MM.1S (cell line): ENCODE measurements around the gene CTTN.
"Not testable (repeated sequence)": the region's sequence is repeated elsewhere in the genome, so short reads cannot be mapped to it uniquely, and the experiment has no call there.

ENCODE experiments used
- DNase-seq: peaks from one replicate; pipeline ENCODE4 v3.0.0-alpha.2; 2015
- H2AFZ ChIP-seq: fragments of 300-600 bp; sonication (generic); 2 replicates; pipeline ENCODE4 v1.6.0; 2016; ENCODE audit warnings: antibody characterized with exemption, low read length
- H3F3A ChIP-seq: fragments of 300-600 bp; sonication (generic); 2 replicates; pipeline ENCODE4 v1.6.1; 2016; ENCODE audit warnings: mild to moderate bottlenecking, antibody characterized with exemption, low read length, moderate library complexity, mixed read lengths; ENCODE audit not compliant: insufficient read depth
- H3K27ac ChIP-seq: fragments of 300-600 bp; sonication (generic); 2 replicates; pipeline ENCODE4 v1.5.1; 2016; ENCODE audit warnings: mild to moderate bottlenecking, low read length
- H3K27me3 ChIP-seq: fragments of 300-600 bp; sonication (generic); replicated peaks from 2 replicates; pipeline ENCODE4 v1.6.0; 2016; ENCODE audit warnings: low read length; ENCODE audit not compliant: insufficient read depth
- H3K36me3 ChIP-seq: fragments of 300-600 bp; sonication (generic); replicated peaks from 2 replicates; pipeline ENCODE4 v1.6.1; 2016; ENCODE audit warnings: mild to moderate bottlenecking, low read length, mixed read lengths; ENCODE audit not compliant: insufficient read depth
- H3K4me1 ChIP-seq: fragments of 300-600 bp; sonication (generic); 2 replicates; pipeline ENCODE4 v1.6.1; 2016; ENCODE audit warnings: low read length, mixed read lengths
- H3K4me2 ChIP-seq: fragments of 300-600 bp; sonication (generic); 2 replicates; pipeline ENCODE4 v1.6.0; 2016; ENCODE audit warnings: low read depth, low read length
- H3K4me3 ChIP-seq: fragments of 300-600 bp; sonication (generic); 2 replicates; pipeline ENCODE4 v1.5.1; 2016; ENCODE audit warnings: low read length, mixed read lengths
- H3K79me2 ChIP-seq: fragments of 300-600 bp; sonication (generic); 2 replicates; pipeline ENCODE4 v1.6.1; 2016; ENCODE audit warnings: mixed run types, low read length, mixed read lengths
- H3K9ac ChIP-seq: fragments of 300-600 bp; sonication (generic); 2 replicates; pipeline ENCODE4 v1.6.1; 2016; ENCODE audit warnings: low read length, mixed read lengths
- H3K9me2 ChIP-seq: fragments of 300-600 bp; sonication (generic); replicated peaks from 2 replicates; pipeline ENCODE4 v1.6.1; 2016; ENCODE audit warnings: mild to moderate bottlenecking, low read length, mixed read lengths; ENCODE audit not compliant: insufficient read depth
- H3K9me3 ChIP-seq: fragments of 300-600 bp; sonication (generic); replicated peaks from 2 replicates; pipeline ENCODE4 v1.6.1; 2016; ENCODE audit warnings: mild to moderate bottlenecking, low read length, mixed read lengths; ENCODE audit not compliant: insufficient read depth
- H4K20me1 ChIP-seq: fragments of 300-600 bp; sonication (generic); 2 replicates; pipeline ENCODE4 v1.6.1; 2016; ENCODE audit warnings: mild to moderate bottlenecking, low read length, moderate library complexity, mixed read lengths; ENCODE audit not compliant: insufficient read depth
- EZH2 ChIP-seq: fragments of 300-600 bp; sonication (generic); optimal IDR thresholded peaks from 2 replicates; pipeline ENCODE3; 2017; ENCODE audit warnings: low read depth, mild to moderate bottlenecking, antibody characterized with exemption, low read length, mixed read lengths
- EZH2phosphoT487 ChIP-seq: fragments of 300-600 bp; sonication (generic); IDR thresholded peaks from 2 replicates; pipeline ENCODE4 v1.6.1; 2018; ENCODE audit warnings: antibody characterized with exemption, low read length
- TF ChIP-seq, protein P1 (sequence below): fragments of 300-600 bp; sonication (generic); IDR thresholded peaks from 2 replicates; pipeline ENCODE4 v1.5.1; 2016; ENCODE audit warnings: antibody characterized with exemption, low read length, mixed read lengths

CTTN gene

DNA sequence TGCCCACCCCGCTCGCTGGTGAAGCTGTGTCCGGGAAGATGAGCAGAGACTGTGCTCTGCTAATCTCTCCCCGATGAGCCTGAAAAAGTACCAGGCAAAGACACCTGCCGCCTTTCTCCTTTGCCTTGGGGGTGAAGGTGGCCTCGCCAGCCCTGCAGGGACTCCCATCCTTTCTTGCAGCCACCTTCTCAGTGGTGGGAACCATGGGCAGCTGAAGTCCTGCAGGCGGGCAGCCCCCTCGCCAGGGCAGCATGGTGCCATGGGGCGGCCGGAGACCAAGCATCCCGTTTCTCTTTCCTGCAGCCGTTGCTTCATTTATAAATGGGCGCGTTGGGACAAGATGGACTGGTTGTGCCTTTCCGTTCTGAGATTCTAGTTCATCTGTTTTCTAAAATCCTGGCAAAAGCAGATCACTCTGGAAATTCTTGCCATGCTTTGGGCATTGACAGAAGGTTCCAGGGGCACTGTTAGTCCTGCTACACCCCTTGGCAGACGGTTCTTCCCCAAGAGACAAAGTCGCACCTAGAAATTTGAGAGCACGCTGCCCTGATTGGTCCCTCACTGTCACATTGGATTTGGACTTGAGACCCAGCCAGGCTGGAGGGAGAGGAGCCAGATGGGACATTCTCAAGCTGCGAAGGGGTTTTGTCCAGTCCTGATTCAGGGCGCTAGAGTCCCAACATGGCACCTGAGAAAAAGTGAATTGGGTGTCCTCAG is 7.5 kb downstream of the CTTN start:
- TF ChIP-seq, protein P1, sequence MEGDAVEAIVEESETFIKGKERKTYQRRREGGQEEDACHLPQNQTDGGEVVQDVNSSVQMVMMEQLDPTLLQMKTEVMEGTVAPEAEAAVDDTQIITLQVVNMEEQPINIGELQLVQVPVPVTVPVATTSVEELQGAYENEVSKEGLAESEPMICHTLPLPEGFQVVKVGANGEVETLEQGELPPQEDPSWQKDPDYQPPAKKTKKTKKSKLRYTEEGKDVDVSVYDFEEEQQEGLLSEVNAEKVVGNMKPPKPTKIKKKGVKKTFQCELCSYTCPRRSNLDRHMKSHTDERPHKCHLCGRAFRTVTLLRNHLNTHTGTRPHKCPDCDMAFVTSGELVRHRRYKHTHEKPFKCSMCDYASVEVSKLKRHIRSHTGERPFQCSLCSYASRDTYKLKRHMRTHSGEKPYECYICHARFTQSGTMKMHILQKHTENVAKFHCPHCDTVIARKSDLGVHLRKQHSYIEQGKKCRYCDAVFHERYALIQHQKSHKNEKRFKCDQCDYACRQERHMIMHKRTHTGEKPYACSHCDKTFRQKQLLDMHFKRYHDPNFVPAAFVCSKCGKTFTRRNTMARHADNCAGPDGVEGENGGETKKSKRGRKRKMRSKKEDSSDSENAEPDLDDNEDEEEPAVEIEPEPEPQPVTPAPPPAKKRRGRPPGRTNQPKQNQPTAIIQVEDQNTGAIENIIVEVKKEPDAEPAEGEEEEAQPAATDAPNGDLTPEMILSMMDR: no peak
- no peak for TF ChIP-seq EZH2
- no peak for TF ChIP-seq EZH2phosphoT487
- no peak overlapping the region for H3K4me3 ChIP-seq
- H3K27ac ChIP-seq: no peak overlapping the region
- no peak for DNase-seq
- H3K27me3 ChIP-seq: peaks cover 96% of the 10 kb centered on the region
- no peak overlapping the region for H3K4me2 ChIP-seq
- no peaks in the 10 kb centered on the region for H3K4me1 ChIP-seq
- no peak overlapping the region for H2AFZ ChIP-seq
- H3K9me3 ChIP-seq: no peaks in the 10 kb centered on the region
- H3K9ac ChIP-seq: no peak overlapping the region
- no peaks in the 10 kb centered on the region for H3K36me3 ChIP-seq
- no peaks in the 10 kb centered on the region for H4K20me1 ChIP-seq
- no peaks in the 10 kb centered on the region for H3F3A ChIP-seq
- no peaks in the 10 kb centered on the region for H3K9me2 ChIP-seq
- H3K79me2 ChIP-seq: no peaks in the 10 kb centered on the region

DNA sequence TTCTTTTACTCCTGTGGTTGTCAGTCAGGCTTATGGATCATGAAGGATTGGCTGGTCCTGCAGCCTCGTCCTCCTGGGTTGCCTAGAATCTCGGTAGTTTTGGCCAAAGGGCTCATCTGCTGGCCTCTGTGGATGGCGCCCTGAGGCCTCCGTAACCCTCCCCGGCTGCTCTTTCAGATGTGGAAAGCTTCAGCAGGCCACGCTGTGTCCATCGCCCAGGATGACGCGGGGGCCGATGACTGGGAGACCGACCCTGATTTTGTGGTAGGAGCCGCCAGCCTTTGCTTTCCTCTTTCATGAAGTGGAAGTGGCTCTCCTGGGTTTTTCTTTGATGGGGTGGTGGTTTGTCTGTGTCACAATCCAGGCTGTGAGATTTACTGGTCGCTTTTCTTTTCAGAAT is 8.8 kb downstream of the CTTN start:
- Histone ChIP-seq H3K4me1 (no peaks in the 10 kb centered on the region), H3K27me3 (peaks cover 91% of the 10 kb centered on the region), H3K36me3 (no peaks in the 10 kb centered on the region), H3K9ac (no peak overlapping the region), H3K9me3 (no peaks in the 10 kb centered on the region), H3K79me2 (no peaks in the 10 kb centered on the region), H3K9me2 (no peaks in the 10 kb centered on the region), H4K20me1 (no peaks in the 10 kb centered on the region), H3K4me2 (no peak overlapping the region), H3K4me3 (no peak overlapping the region), H3F3A (no peaks in the 10 kb centered on the region), H3K27ac (no peak overlapping the region), H2AFZ (no peak overlapping the region)
- no peak for DNase-seq
- TF ChIP-seq, protein P1: no peak
- TF ChIP-seq EZH2phosphoT487 (no peak), EZH2 (no peak)

DNA sequence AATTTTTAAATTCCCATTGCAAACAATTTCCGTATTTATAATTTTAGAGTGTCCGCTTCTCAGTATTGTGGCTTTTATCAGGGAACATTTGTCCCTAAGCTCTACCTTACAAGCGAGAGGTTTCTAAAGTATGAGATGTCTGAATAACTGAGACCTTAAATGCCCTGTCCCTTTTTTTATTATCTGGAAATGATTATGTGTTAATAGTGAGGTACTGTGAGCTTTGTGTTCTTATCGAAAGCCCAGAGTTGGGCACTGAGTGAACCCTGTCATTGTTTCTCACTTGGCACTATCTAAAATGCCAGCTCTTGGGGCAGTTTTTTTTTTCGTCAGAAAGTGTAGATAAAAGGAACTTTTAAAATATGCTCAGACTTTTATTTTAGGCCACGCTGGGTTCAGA is 9.5 kb downstream of the CTTN start:
- H2AFZ ChIP-seq: no peak overlapping the region
- H3K36me3 ChIP-seq: no peaks in the 10 kb centered on the region
- no peaks in the 10 kb centered on the region for H3K4me1 ChIP-seq
- TF ChIP-seq, protein P1: no peak
- TF ChIP-seq EZH2phosphoT487: no peak
- no peak for TF ChIP-seq EZH2
- no peaks in the 10 kb centered on the region for H3K9me3 ChIP-seq
- H3F3A ChIP-seq: no peaks in the 10 kb centered on the region
- H3K4me3 ChIP-seq: no peak overlapping the region
- H4K20me1 ChIP-seq: no peaks in the 10 kb centered on the region
- H3K27ac ChIP-seq: no peak overlapping the region
- H3K79me2 ChIP-seq: no peaks in the 10 kb centered on the region
- H3K9ac ChIP-seq: no peak overlapping the region
- DNase-seq: no peak
- no peaks in the 10 kb centered on the region for H3K9me2 ChIP-seq
- H3K27me3 ChIP-seq: peaks cover 91% of the 10 kb centered on the region
- H3K4me2 ChIP-seq: no peak overlapping the region

DNA sequence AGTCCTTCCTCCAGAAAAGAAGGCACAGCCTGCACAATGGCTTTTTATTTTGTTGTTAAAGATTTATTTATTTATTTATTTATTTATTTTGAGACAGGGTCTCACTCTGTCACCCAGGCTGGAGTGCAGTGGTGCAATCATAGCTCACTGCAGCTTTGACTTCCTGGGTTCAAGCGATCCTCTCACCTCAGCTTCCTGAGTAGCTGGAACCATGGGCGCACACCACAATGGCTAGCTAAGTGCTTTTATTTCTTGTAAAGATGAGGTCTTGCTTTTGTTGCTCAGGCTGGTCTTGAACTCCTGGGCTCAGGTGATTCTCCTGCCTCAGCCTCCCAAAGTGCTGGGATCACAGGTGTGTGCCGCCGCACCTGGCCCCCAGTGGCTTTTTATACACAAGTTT is 10.0 kb downstream of the CTTN start:
- not testable (repeated sequence) for H3K4me2 ChIP-seq, H3K79me2 ChIP-seq, H3F3A ChIP-seq, H3K4me3 ChIP-seq, H4K20me1 ChIP-seq, H3K4me1 ChIP-seq, H3K27ac ChIP-seq, H3K9me2 ChIP-seq, H3K36me3 ChIP-seq, H2AFZ ChIP-seq, H3K9me3 ChIP-seq, H3K9ac ChIP-seq, DNase-seq
- peaks cover 91% of the 10 kb centered on the region for H3K27me3 ChIP-seq
